HepG2 (cell line): ENCODE data around the gene UNC119B.

Source experiments
- ELF1 ChIP-seq: sonication (generic); formaldehyde crosslinking; IDR thresholded peaks from 2 replicates; pipeline ENCODE4 v1.4.0; 2020; ENCODE audit warnings: missing genetic modification reagents
- ESRRA ChIP-seq: sonication (generic); formaldehyde crosslinking; IDR thresholded peaks from 2 replicates; pipeline ENCODE4 v1.5.1; 2020; ENCODE audit warnings: mild to moderate bottlenecking, low read depth, missing genetic modification reagents
- NR2C2 ChIP-seq: sonication (generic); formaldehyde crosslinking; IDR thresholded peaks from 2 replicates; pipeline ENCODE4 v1.4.0; 2020; ENCODE audit warnings: missing genetic modification reagents, mild to moderate bottlenecking, moderate library complexity, borderline replicate concordance
- TAF15 ChIP-seq: fragments of 200-400 bp; formaldehyde crosslinking; IDR thresholded peaks from one replicate; pipeline ENCODE4 v1.6.1; 2018; ENCODE audit warnings: mild to moderate bottlenecking, low read depth, low read length; ENCODE audit not compliant: poor library complexity, severe bottlenecking
- TARDBP ChIP-seq: sonication (generic); formaldehyde crosslinking; IDR thresholded peaks from 2 replicates; pipeline ENCODE4 v1.8.0; 2022; ENCODE audit warnings: mild to moderate bottlenecking, missing genetic modification reagents
- ZNF660 ChIP-seq: sonication (generic); formaldehyde crosslinking; IDR thresholded peaks from 2 replicates; pipeline ENCODE4 v1.5.1; 2020; ENCODE audit warnings: mild to moderate bottlenecking, low read depth, missing genetic modification reagents, borderline replicate concordance
- TF ChIP-seq, protein P1 (sequence below): sonication (generic); formaldehyde crosslinking; IDR thresholded peaks from 2 replicates; pipeline ENCODE4 v1.5.1; 2020; ENCODE audit warnings: mild to moderate bottlenecking, missing genetic modification reagents, moderate library complexity
- TF ChIP-seq, protein P2 (sequence below): sonication (generic); formaldehyde crosslinking; IDR thresholded peaks from 2 replicates; pipeline ENCODE4 v1.5.0; 2020; ENCODE audit warnings: mild to moderate bottlenecking, missing genetic modification reagents, moderate library complexity
- TF ChIP-seq, protein P3 (sequence below): sonication (generic); formaldehyde crosslinking; conservative IDR thresholded peaks from 2 replicates; pipeline ENCODE4 v1.4.0; 2020; ENCODE audit warnings: missing genetic modification reagents

DNA sequence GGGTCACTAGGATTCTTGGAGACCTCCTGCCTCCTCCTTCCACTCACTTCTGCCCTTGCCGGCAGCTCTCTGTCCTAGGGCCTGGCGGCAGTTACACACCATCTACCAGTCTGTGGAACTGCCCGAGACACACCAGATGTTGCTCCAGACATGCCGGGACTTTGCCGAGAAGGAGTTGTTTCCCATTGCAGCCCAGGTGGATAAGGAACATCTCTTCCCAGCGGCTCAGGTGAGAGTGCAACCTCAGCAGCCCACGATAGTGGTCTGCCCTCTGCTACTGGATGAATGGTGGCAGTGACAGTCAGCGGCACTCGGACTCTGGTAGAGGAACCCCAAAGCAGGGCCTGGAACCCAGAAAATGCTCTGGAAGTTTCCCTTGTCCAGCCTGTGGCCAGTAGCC is 16.7 kb downstream of the UNC119B start:
- TF ChIP-seq ZNF660 (no peak), NR2C2 (CRISPR knock-in tag) (no peak), ESRRA (CRISPR knock-in tag) (peak; percentile 4; the same call in 1 of the 2 replicates), TARDBP (CRISPR knock-in tag) (no peak), TAF15 (no peak), ELF1 (no peak)
- TF ChIP-seq, protein P1, sequence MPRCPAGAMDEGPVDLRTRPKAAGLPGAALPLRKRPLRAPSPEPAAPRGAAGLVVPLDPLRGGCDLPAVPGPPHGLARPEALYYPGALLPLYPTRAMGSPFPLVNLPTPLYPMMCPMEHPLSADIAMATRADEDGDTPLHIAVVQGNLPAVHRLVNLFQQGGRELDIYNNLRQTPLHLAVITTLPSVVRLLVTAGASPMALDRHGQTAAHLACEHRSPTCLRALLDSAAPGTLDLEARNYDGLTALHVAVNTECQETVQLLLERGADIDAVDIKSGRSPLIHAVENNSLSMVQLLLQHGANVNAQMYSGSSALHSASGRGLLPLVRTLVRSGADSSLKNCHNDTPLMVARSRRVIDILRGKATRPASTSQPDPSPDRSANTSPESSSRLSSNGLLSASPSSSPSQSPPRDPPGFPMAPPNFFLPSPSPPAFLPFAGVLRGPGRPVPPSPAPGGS (CRISPR knock-in tag) = no peak
- TF ChIP-seq, protein P2, sequence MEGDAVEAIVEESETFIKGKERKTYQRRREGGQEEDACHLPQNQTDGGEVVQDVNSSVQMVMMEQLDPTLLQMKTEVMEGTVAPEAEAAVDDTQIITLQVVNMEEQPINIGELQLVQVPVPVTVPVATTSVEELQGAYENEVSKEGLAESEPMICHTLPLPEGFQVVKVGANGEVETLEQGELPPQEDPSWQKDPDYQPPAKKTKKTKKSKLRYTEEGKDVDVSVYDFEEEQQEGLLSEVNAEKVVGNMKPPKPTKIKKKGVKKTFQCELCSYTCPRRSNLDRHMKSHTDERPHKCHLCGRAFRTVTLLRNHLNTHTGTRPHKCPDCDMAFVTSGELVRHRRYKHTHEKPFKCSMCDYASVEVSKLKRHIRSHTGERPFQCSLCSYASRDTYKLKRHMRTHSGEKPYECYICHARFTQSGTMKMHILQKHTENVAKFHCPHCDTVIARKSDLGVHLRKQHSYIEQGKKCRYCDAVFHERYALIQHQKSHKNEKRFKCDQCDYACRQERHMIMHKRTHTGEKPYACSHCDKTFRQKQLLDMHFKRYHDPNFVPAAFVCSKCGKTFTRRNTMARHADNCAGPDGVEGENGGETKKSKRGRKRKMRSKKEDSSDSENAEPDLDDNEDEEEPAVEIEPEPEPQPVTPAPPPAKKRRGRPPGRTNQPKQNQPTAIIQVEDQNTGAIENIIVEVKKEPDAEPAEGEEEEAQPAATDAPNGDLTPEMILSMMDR (CRISPR knock-in tag) = no peak
- TF ChIP-seq, protein P3, sequence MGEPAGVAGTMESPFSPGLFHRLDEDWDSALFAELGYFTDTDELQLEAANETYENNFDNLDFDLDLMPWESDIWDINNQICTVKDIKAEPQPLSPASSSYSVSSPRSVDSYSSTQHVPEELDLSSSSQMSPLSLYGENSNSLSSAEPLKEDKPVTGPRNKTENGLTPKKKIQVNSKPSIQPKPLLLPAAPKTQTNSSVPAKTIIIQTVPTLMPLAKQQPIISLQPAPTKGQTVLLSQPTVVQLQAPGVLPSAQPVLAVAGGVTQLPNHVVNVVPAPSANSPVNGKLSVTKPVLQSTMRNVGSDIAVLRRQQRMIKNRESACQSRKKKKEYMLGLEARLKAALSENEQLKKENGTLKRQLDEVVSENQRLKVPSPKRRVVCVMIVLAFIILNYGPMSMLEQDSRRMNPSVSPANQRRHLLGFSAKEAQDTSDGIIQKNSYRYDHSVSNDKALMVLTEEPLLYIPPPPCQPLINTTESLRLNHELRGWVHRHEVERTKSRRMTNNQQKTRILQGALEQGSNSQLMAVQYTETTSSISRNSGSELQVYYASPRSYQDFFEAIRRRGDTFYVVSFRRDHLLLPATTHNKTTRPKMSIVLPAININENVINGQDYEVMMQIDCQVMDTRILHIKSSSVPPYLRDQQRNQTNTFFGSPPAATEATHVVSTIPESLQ (CRISPR knock-in tag) = no peak
